ENCODE measurements around the gene TRIM23.

GRCh38 chr5:65612298-65612907, 11.7 kb downstream of the TRIM23 start:
- TF ChIP-seq RAD21 (IDR thresholded peaks at IDR 0.05; ENCODE audit: low read depth) (no peak), REST (IDR thresholded peaks at IDR 0.05; ENCODE audit: low read depth) (no peak), EP300 (IDR thresholded peaks at IDR 0.05; ENCODE audit: borderline replicate concordance) (no peak), YY1 (IDR thresholded peaks at IDR 0.05; ENCODE audit: low read depth) (no peak), FOXM1 (IDR thresholded peaks at IDR 0.05; ENCODE audit: borderline replicate concordance, low read depth) (no peak), EGR1 (IDR thresholded peaks at IDR 0.05) (no peak), TAF1 (IDR thresholded peaks at IDR 0.05; ENCODE audit: low read depth) (no peak), CREB1 (IDR thresholded peaks at IDR 0.05; ENCODE audit: low read depth) (no peak)

All from Ishikawa (cell line).